ENCODE measurements around the gene SDR42E2. TPM values are rescaled to one million over a fixed set of nuclear protein-coding genes. Genes with fewer than 3 reads are reported as not detected.

The SDR42E2 gene
- total RNA-seq (2022; extraction: Qiagen RNA extraction): not detected in 5 replicates

DNA sequence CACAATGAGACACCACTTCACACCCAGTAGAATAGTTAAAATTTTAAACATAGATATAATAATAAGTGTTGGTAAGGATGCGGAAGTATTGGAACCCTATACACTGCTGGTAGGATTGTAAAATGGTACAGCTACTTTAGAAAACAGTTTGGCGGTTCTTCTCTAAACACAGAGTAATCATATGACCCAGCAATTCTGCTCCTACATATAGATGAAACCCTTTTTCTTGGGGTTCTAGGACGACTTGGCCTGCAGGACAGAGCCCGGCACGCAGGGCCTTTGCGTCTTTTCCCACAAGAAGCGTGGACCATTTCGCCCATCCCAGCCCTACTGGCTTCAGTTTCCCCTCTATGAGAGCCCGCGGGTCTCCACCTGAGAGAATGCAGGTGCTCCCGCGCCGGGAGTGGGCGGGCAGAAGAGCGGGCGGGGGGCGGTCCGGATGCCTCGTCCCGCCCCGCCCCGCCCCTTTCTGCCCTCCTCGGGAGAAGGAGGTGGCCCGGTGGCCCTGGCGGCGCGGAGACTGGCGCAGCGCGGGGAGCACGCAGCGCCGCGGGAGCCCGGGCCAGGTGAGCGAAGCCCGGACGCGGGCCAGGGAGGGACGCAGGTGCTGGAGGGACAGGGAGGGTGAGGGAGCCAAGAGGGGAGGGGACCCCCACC, at the start of gene SDR42E2:
SDR42E2 (plus strand) TSS at position 508 of the 657 bp plus-strand sequence. CDS start 3,077 bp downstream, outside the sequence.

DNA sequence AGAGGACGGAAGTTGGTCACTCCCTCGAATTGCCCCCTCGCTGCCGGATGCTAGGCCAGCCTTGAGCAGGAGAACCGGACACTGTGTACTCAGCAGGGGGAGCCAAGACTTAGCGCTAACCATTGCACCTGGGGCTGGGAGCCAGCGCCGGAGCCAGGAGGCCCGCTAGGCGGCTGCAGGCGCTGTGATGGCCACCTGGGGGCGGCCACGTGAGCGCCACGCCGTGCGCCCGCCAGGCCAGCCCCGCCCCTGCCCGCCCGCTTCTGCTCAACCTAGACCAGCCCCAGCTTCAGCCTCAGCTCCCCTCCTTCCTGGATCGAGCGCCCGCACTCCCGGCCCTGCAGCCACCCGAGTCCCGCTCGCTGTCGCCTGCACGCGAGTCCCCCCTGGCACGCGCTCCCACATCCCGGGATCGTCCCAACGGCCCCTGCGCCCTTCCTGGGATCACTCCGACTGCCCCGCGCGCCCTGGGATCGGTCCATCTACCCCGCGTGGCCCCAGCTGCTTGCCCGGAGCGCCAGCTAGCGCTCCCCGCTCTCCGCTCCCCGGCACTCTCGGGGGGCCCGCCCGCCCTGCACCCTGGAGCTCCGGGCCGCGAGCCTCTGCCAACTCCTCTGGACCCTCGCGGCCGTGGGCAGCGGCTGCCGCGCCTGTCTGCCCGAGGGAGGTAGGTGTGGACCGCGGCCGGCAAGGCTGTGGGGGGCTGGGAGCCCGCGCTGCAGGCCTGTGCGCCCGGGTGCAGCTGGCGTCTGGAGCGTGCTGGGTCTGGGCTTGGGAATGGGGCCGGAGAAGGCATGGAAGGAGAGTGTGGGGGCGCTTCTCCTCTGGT, 43.9 kb downstream of the SDR42E2 start, which contains the start of gene EEF2K:
EEF2K (plus strand) TSS at position 266 of the 829 bp plus-strand sequence. CDS start 19,452 bp downstream, outside the sequence.

Other genes starting within 250 kb of the SDR42E2 start
- 149 to 242 TPM (median 161 TPM) in 5 replicates for gene UQCRC2, start 209.1 kb upstream of the SDR42E2 start, total RNA-seq (2022; extraction: Qiagen RNA extraction)
- not detected in 5 replicates for gene PDZD9, start 161.4 kb upstream of the SDR42E2 start, total RNA-seq (2022; extraction: Qiagen RNA extraction)
- 8.0 to 11.5 TPM (median 10.5 TPM) in 5 replicates for gene MOSMO, start 154.4 kb upstream of the SDR42E2 start, total RNA-seq (2022; extraction: Qiagen RNA extraction)
- 0.02 to 0.25 TPM (median 0.03 TPM) in 3 of 5 replicates, not detected in the others for gene VWA3A, start 70.0 kb upstream of the SDR42E2 start, total RNA-seq (2022; extraction: Qiagen RNA extraction)
- 11.1 to 16.4 TPM (median 13.7 TPM) in 5 replicates for gene EEF2K, start 43.8 kb downstream of the SDR42E2 start, total RNA-seq (2022; extraction: Qiagen RNA extraction)
- 26.5 to 40.2 TPM (median 37.6 TPM) in 5 replicates for gene POLR3E, start 134.9 kb downstream of the SDR42E2 start, total RNA-seq (2022; extraction: Qiagen RNA extraction)
- 37.4 to 46.3 TPM (median 43.3 TPM) in 5 replicates for gene CDR2, start 212.1 kb downstream of the SDR42E2 start, total RNA-seq (2022; extraction: Qiagen RNA extraction)